Ishikawa (cell line): ENCODE measurements around the gene MACROD2.

Experiments used
- EP300 ChIP-seq: IDR thresholded peaks from 2 replicates; pipeline ENCODE4 v1.6.1; 2012; ENCODE audit warnings: borderline replicate concordance
- FOXM1 ChIP-seq: IDR thresholded peaks from 2 replicates; pipeline ENCODE4 v1.6.1; 2012; ENCODE audit warnings: low read depth, borderline replicate concordance
- NFIC ChIP-seq: IDR thresholded peaks from 2 replicates; pipeline ENCODE4 v1.6.1; 2012
- RAD21 ChIP-seq: IDR thresholded peaks from 2 replicates; pipeline ENCODE4 v1.6.1; 2012; ENCODE audit warnings: low read depth
- TCF12 ChIP-seq: IDR thresholded peaks from 2 replicates; pipeline ENCODE4 v1.6.1; 2012; ENCODE audit warnings: low read depth
- TEAD4 ChIP-seq: IDR thresholded peaks from 2 replicates; pipeline ENCODE4 v1.6.1; 2012
- TF ChIP-seq, protein P1 (sequence below): IDR thresholded peaks from 2 replicates; pipeline ENCODE4 v1.6.1; 2012; ENCODE audit warnings: low read depth, mild to moderate bottlenecking
- TF ChIP-seq, protein P2 (sequence below): IDR thresholded peaks from 2 replicates; pipeline ENCODE4 v1.6.1; 2012
- TF ChIP-seq, protein P3 (sequence below): IDR thresholded peaks from 2 replicates; pipeline ENCODE4 v1.6.1; 2012

DNA sequence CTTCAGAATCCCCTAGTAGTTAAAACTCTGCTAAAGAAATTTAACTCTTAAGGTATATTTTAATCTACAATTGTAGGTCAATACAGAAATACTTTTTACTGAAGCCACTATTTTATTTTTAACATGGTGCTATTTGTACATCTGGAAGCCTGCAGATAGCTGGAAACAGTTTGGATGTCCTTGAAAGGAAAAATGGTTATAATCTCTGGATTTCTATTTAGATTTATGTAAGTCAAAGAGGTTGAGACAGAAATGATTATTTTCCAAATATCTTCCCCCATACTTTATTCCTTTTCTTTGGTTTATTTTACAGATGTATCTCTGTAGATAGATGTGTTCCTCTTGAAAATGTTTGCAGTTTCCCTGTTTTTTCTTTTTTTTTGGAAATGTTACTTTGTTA lies 1575.7 kb downstream of the MACROD2 start:
- TF ChIP-seq, protein P1, sequence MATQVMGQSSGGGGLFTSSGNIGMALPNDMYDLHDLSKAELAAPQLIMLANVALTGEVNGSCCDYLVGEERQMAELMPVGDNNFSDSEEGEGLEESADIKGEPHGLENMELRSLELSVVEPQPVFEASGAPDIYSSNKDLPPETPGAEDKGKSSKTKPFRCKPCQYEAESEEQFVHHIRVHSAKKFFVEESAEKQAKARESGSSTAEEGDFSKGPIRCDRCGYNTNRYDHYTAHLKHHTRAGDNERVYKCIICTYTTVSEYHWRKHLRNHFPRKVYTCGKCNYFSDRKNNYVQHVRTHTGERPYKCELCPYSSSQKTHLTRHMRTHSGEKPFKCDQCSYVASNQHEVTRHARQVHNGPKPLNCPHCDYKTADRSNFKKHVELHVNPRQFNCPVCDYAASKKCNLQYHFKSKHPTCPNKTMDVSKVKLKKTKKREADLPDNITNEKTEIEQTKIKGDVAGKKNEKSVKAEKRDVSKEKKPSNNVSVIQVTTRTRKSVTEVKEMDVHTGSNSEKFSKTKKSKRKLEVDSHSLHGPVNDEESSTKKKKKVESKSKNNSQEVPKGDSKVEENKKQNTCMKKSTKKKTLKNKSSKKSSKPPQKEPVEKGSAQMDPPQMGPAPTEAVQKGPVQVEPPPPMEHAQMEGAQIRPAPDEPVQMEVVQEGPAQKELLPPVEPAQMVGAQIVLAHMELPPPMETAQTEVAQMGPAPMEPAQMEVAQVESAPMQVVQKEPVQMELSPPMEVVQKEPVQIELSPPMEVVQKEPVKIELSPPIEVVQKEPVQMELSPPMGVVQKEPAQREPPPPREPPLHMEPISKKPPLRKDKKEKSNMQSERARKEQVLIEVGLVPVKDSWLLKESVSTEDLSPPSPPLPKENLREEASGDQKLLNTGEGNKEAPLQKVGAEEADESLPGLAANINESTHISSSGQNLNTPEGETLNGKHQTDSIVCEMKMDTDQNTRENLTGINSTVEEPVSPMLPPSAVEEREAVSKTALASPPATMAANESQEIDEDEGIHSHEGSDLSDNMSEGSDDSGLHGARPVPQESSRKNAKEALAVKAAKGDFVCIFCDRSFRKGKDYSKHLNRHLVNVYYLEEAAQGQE: no peak
- TF ChIP-seq EP300: no peak
- TF ChIP-seq, protein P2, sequence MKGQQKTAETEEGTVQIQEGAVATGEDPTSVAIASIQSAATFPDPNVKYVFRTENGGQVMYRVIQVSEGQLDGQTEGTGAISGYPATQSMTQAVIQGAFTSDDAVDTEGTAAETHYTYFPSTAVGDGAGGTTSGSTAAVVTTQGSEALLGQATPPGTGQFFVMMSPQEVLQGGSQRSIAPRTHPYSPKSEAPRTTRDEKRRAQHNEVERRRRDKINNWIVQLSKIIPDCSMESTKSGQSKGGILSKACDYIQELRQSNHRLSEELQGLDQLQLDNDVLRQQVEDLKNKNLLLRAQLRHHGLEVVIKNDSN: no peak
- no peak for TF ChIP-seq RAD21
- TF ChIP-seq NFIC: no peak
- no peak for TF ChIP-seq FOXM1
- TF ChIP-seq TCF12: no peak
- TF ChIP-seq, protein P3, sequence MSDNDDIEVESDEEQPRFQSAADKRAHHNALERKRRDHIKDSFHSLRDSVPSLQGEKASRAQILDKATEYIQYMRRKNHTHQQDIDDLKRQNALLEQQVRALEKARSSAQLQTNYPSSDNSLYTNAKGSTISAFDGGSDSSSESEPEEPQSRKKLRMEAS: no peak
- no peak for TF ChIP-seq TEAD4
